ENCODE measurements around the gene NCKAP5. TPM values are rescaled to one million over a fixed set of nuclear protein-coding genes. Genes with fewer than 3 reads are reported as not detected.

NCKAP5 gene
- total RNA-seq, 2 experiments from 2014 or later = not detected

- CTCF ChIA-PET = no interaction called here
- POLR2A ChIA-PET = no interaction called here
- intact Hi-C loops (cut with micrococcal nuclease) = no loop called here
- ATAC-seq (no peak), DNase-seq (no peak)
- peaks cover 3% of the 10 kb centered on the region for H3K9me3 Mint-ChIP-seq
- no peaks in the 10 kb centered on the region for H3K4me1 Mint-ChIP-seq (ENCODE audit: low read depth)
- H3K27ac Mint-ChIP-seq = no peak overlapping the region
- TF ChIP-seq, protein P1, sequence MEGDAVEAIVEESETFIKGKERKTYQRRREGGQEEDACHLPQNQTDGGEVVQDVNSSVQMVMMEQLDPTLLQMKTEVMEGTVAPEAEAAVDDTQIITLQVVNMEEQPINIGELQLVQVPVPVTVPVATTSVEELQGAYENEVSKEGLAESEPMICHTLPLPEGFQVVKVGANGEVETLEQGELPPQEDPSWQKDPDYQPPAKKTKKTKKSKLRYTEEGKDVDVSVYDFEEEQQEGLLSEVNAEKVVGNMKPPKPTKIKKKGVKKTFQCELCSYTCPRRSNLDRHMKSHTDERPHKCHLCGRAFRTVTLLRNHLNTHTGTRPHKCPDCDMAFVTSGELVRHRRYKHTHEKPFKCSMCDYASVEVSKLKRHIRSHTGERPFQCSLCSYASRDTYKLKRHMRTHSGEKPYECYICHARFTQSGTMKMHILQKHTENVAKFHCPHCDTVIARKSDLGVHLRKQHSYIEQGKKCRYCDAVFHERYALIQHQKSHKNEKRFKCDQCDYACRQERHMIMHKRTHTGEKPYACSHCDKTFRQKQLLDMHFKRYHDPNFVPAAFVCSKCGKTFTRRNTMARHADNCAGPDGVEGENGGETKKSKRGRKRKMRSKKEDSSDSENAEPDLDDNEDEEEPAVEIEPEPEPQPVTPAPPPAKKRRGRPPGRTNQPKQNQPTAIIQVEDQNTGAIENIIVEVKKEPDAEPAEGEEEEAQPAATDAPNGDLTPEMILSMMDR (IDR thresholded peaks at IDR 0.05) = no peak
- H3K27me3 Mint-ChIP-seq = no peaks in the 10 kb centered on the region
- H3K36me3 Mint-ChIP-seq (ENCODE audit: low read depth) = no peaks in the 10 kb centered on the region
- no peak overlapping the region for H3K4me3 Mint-ChIP-seq
Measured at GRCh38 chr2:132904142-132904842, 664.0 kb downstream of the NCKAP5 start.

GRCh38 chr2:132902626-132903025 is 665.6 kb downstream of the NCKAP5 start:
- CTCF ChIA-PET = no interaction called here
- POLR2A ChIA-PET = no interaction called here
- Mint-ChIP-seq H3K4me1 (ENCODE audit: low read depth) (no peaks in the 10 kb centered on the region), H3K27ac (no peak overlapping the region), H3K36me3 (ENCODE audit: low read depth) (no peaks in the 10 kb centered on the region), H3K27me3 (no peaks in the 10 kb centered on the region), H3K9me3 (no peaks in the 10 kb centered on the region), H3K4me3 (no peak overlapping the region)
- TF ChIP-seq, protein P1 (IDR thresholded peaks at IDR 0.05) = no peak
- DNase-seq (no peak), ATAC-seq (no peak)
- intact Hi-C loops (cut with micrococcal nuclease) = no loop called here

GRCh38 chr2:132901661-132902060 is 666.6 kb downstream of the NCKAP5 start:
- H3K4me3 Mint-ChIP-seq = no peak overlapping the region
- TF ChIP-seq, protein P1 (IDR thresholded peaks at IDR 0.05) = no peak
- ATAC-seq (no peak), DNase-seq (no peak)
- no peaks in the 10 kb centered on the region for H3K36me3 Mint-ChIP-seq (ENCODE audit: low read depth)
- H3K27ac Mint-ChIP-seq = no peak overlapping the region
- ChIA-PET POLR2A (no interaction called here), CTCF (no interaction called here)
- H3K4me1 Mint-ChIP-seq (ENCODE audit: low read depth) = no peaks in the 10 kb centered on the region
- H3K9me3 Mint-ChIP-seq = no peaks in the 10 kb centered on the region
- H3K27me3 Mint-ChIP-seq = no peaks in the 10 kb centered on the region
- intact Hi-C loops (cut with micrococcal nuclease) = no loop called here

GRCh38 chr2:132897111-132897510 is 671.2 kb downstream of the NCKAP5 start:
- TF ChIP-seq, protein P1 (IDR thresholded peaks at IDR 0.05) = no peak
- DNase-seq = no peak
- POLR2A ChIA-PET = no interaction called here
- H3K27ac Mint-ChIP-seq = no peak overlapping the region
- CTCF ChIA-PET = no interaction called here
- H3K36me3 Mint-ChIP-seq (ENCODE audit: low read depth) = no peaks in the 10 kb centered on the region
- no peak overlapping the region for H3K4me3 Mint-ChIP-seq
- H3K27me3 Mint-ChIP-seq = no peaks in the 10 kb centered on the region
- no peak for ATAC-seq
- H3K4me1 Mint-ChIP-seq (ENCODE audit: low read depth) = no peaks in the 10 kb centered on the region
- intact Hi-C loops (cut with micrococcal nuclease) = no loop called here
- H3K9me3 Mint-ChIP-seq = no peaks in the 10 kb centered on the region

DNA sequence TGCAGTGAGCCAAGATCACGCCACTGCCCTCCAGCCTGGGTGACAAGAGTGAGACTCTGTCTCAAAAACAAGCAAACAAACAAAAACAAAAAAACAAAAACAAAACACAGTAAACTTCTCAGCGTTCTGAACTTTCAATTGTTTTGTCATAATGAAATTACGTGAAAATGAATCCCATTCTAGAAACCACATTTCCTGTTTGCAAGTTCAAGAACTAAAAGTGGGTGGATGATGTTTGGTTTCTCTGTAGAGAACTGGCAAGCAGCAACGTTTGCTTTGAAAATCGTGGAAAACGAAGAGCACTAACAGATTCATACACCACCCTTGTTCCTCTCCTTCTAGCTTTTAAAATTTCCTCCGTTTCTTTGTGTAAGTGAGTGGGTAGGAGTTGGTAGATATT is 672.2 kb downstream of the NCKAP5 start:
- Mint-ChIP-seq H3K27ac (no peak overlapping the region), H3K4me3 (no peak overlapping the region), H3K27me3 (no peaks in the 10 kb centered on the region), H3K4me1 (ENCODE audit: low read depth) (no peaks in the 10 kb centered on the region), H3K9me3 (no peaks in the 10 kb centered on the region), H3K36me3 (ENCODE audit: low read depth) (no peaks in the 10 kb centered on the region)
- CTCF ChIA-PET = no interaction called here
- TF ChIP-seq, protein P1 (IDR thresholded peaks at IDR 0.05) = no peak
- DNase-seq = no peak
- no peak for ATAC-seq
- intact Hi-C loops (cut with micrococcal nuclease) = no loop called here
- POLR2A ChIA-PET = no interaction called here
